A549 (cell line): ENCODE measurements around the gene PNPLA2. TPM values are rescaled to one million over a fixed set of nuclear protein-coding genes. Genes with fewer than 3 reads are reported as not detected.

Experiments
- ATAC-seq, 2 experiments: fragments of 200-7000 bp in 1 of 2; fragments of >200 bp in 1 of 2; cut with Nextera tagmentation in 1 of 2; cut with Tn5 transposase in 1 of 2; 3 replicates each; pipeline versions ENCODE4 v1.8.0 to v1.9.1; 2018 to 2020; ENCODE audit warnings: mild to moderate bottlenecking in 1 of 2, moderate library complexity in 1 of 2
- CTCF ChIA-PET: fragments of 300-600 bp; sonication (Branson Sonifier 250); formaldehyde crosslinking; extraction: SDS; loops from one replicate; lab custom pipeline; 2021; ENCODE audit warnings: antibody characterized with exemption, inconsistent platforms; lab: Yijun Ruan, JAX
- POLR2A ChIA-PET: fragments of 350-600 bp; formaldehyde crosslinking; extraction: SDS; loops from one replicate; lab custom pipeline; 2021; ENCODE audit warnings: antibody characterized with exemption, inconsistent platforms; lab: Yijun Ruan, JAX
- DNase-seq, 2 experiments: peaks; one replicate each; pipeline versions ENCODE4 v3.0.0 to v3.0.0-alpha.2; 2011 to 2016; ENCODE audit warnings: low read depth in 1 of 2, low spot score in 1 of 2
- FAIRE-seq: peaks from 2 replicates; lab custom pipeline; 2011; peaks lifted over from hg19 to GRCh38; lab: Jason Lieb, UNC
- H3K27ac ChIP-seq, 2 experiments: fragments of >200 bp; sonication (Bioruptor Twin); formaldehyde crosslinking; 3 replicates each; pipeline ENCODE4 v1.5.1; 2016 to 2017
- H3K4me1 ChIP-seq: fragments of >200 bp; sonication (Bioruptor Twin); formaldehyde crosslinking; 3 replicates; pipeline ENCODE4 v1.6.1; 2016
- H3K4me2 ChIP-seq: fragments of >200 bp; sonication (Bioruptor Twin); formaldehyde crosslinking; 3 replicates; pipeline ENCODE4 v1.6.1; 2016
- H3K4me3 ChIP-seq: fragments of >200 bp; sonication (Bioruptor Twin); formaldehyde crosslinking; 3 replicates; pipeline ENCODE4 v1.5.1; 2016
- H3K9me3 ChIP-seq: fragments of >200 bp; sonication (Bioruptor Twin); formaldehyde crosslinking; 3 replicates; pipeline ENCODE4 v1.6.1; 2016
- GATA3 ChIP-seq: IDR thresholded peaks from 2 replicates; pipeline ENCODE4 v1.6.1; 2012; ENCODE audit warnings: borderline replicate concordance
- HEYL ChIP-seq: fragments of 250-450 bp; sonication (Bioruptor Pico); IDR thresholded peaks from 2 replicates; pipeline ENCODE4 v1.8.0; 2021; ENCODE audit warnings: mild to moderate bottlenecking, moderate library complexity
- JUN ChIP-seq, 2 experiments: fragments of >200 bp; sonication (Bioruptor Twin); formaldehyde crosslinking; IDR thresholded peaks; 2 replicates in 1 of 2; 3 replicates in 1 of 2; pipeline ENCODE4 v1.6.1; 2016 to 2017
- MYC ChIP-seq: IDR thresholded peaks from 2 replicates; pipeline ENCODE4 v1.6.1; 2012; ENCODE audit warnings: mild to moderate bottlenecking, inconsistent platforms, low read length, improper control_type of control experiment, borderline replicate concordance
- NFE2L2 ChIP-seq: fragments of 150-350 bp; conservative IDR thresholded peaks from 2 replicates; pipeline ENCODE4 v1.6.1; 2014; ENCODE audit warnings: low read length
- PHF8 ChIP-seq: fragments of 200-600 bp; sonication (generic); IDR thresholded peaks from 2 replicates; pipeline ENCODE4 v1.6.1; 2016; ENCODE audit warnings: low read depth, mild to moderate bottlenecking, antibody characterized with exemption, moderate library complexity, borderline replicate concordance
- POLR2A ChIP-seq: IDR thresholded peaks from 2 replicates; pipeline ENCODE4 v1.6.1; 2012; ENCODE audit warnings: mild to moderate bottlenecking, low read length
- RCOR1 ChIP-seq: fragments of 150-350 bp; IDR thresholded peaks from 2 replicates; pipeline ENCODE4 v1.6.1; 2014; ENCODE audit warnings: antibody characterized with exemption, low read length, low read depth
- RFX5 ChIP-seq: fragments of 450-650 bp; IDR thresholded peaks from 2 replicates; pipeline ENCODE4 v1.7.1; 2014; ENCODE audit warnings: antibody characterized with exemption, mild to moderate bottlenecking, moderate library complexity
- ZFP36 ChIP-seq: fragments of 450-650 bp; IDR thresholded peaks from 2 replicates; pipeline ENCODE4 v1.6.1; 2014; ENCODE audit warnings: borderline replicate concordance; ENCODE audit not compliant: partially characterized antibody
- ZSCAN20 ChIP-seq: fragments of 250-450 bp; sonication (Bioruptor Pico); IDR thresholded peaks from 2 replicates; pipeline ENCODE4 v1.8.0; 2022; ENCODE audit warnings: mild to moderate bottlenecking, moderate library complexity
- WGBS: methylation state at CpG from one replicate; pipeline ENCODE4 v1.1.6; 2017; ENCODE audit errors: missing lambda C conversion rate; 5-methylcytosine and 5-hydroxymethylcytosine counted together
- polyA plus RNA-seq, 4 experiments: library from polyadenylated mRNA; depleted of rRNA in 3 of 4; stranded (reverse); fragments of >200 nt; fragmentation: RNase III in 1 of 4; extraction: RNeasy Plus Mini Kit Qiagen cat#74134 plus additional on column Dnase treatment in 1 of 4; gene quantifications; 2 replicates in 3 of 4; 3 replicates in 1 of 4; pipeline ENCODE4 v1.2.3, GENCODE V29; 2011 to 2017
- TF ChIP-seq, protein P1 (sequence below): IDR thresholded peaks from 2 replicates; pipeline ENCODE4 v1.6.1; 2012
- TF ChIP-seq, protein P2 (sequence below): IDR thresholded peaks from 2 replicates; pipeline ENCODE4 v1.6.1; 2012; ENCODE audit warnings: low read depth, borderline replicate concordance
- TF ChIP-seq, protein P3 (sequence below): fragments of >200 bp; sonication (Bioruptor Twin); formaldehyde crosslinking; IDR thresholded peaks from 2 replicates; pipeline ENCODE4 v1.6.1; 2016
- TF ChIP-seq, protein P4 (sequence below): IDR thresholded peaks from 2 replicates; pipeline ENCODE4 v1.6.1; 2012
- TF ChIP-seq, protein P5 (sequence below): fragments of >200 bp; sonication (Bioruptor Twin); formaldehyde crosslinking; IDR thresholded peaks from 3 replicates; pipeline ENCODE4 v1.6.1; 2016
- TF ChIP-seq, protein P6 (sequence below): fragments of 200-600 bp; sonication (generic); IDR thresholded peaks from 2 replicates; pipeline ENCODE4 v1.6.1; 2016; ENCODE audit warnings: antibody characterized with exemption, mild to moderate bottlenecking, moderate library complexity

PNPLA2 gene
- polyA plus RNA-seq, 2 of the 4 experiments (the other 2 are of a cell fraction) = 13.2 to 25.4 TPM

DNA sequence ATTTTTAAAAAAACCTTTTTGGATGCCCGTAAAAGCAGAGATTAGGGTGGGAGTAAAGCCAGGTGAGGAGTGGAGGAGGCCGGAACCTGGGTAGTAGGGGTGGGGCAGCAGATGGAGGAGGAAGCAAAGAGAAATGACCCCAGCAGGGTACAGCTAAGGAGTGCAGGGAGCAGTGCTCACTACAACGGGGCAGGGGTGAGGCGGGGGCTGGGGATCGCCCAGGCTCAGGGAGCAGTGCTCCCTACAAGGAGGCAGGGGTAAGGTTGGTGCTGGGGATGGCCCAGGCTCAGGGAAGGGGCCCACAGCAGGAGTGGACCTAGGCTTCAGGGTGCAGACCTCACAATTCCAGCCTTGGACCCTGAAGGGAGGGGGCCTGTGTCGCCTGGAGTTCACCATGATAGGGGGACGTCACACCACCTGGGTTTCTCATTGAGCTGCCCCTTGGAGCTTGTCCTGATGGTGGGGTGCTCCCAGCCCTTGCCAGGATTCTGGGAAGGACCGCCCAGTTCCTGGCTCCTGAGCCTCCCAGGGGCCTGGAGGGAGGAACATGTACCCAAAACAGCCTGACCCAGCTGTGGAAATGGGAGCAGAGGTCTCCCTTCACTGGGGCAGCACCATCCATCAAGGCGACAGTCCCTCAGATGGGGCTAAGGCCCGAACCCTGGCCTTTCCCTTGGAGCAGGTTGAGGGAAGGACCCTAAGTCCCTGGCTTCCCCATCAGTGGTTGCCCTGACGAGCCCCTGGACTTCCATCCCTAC is 2.9 kb upstream of the PNPLA2 start (continued):
- TF ChIP-seq RCOR1 (no peak), NFE2L2 (no peak), ZFP36 (no peak)

DNA sequence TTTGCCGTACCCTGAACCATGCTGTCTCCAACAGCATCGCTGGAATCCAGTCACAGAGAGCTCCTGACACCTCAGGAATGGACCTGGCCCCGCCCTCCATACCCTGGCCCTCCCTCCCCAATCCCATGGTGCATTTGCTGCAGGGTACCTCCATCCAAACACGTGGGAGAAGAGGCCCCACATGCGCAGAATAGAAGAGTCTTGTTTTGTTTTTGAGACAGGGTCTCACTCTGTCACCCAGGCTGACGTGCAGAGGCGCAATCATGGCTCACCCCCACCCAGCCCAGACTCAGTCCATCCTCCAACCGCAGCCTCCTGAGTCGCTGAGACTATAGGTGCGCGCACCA is 2.3 kb upstream of the PNPLA2 start:
- TF ChIP-seq, protein P1, sequence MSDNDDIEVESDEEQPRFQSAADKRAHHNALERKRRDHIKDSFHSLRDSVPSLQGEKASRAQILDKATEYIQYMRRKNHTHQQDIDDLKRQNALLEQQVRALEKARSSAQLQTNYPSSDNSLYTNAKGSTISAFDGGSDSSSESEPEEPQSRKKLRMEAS = 0 out of 2 replicates have a peak, but pooled peaks have one; percentile 40
- TF ChIP-seq RFX5 = no peak
- TF ChIP-seq, protein P2, sequence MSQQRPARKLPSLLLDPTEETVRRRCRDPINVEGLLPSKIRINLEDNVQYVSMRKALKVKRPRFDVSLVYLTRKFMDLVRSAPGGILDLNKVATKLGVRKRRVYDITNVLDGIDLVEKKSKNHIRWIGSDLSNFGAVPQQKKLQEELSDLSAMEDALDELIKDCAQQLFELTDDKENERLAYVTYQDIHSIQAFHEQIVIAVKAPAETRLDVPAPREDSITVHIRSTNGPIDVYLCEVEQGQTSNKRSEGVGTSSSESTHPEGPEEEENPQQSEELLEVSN = 0 out of 2 replicates have a peak, but pooled peaks have one; percentile 38
- Histone ChIP-seq H3K4me1 (peaks cover 46% of the 10 kb centered on the region), H3K4me2 (no peak overlapping the region), H3K4me3 (no peak overlapping the region), H3K9me3 (no peaks in the 10 kb centered on the region), H3K27ac (no peak overlapping the region)
- ChIA-PET POLR2A (no interaction called here), CTCF (interaction anchor here (1.0 to 1.9 kb wide), 3 partner anchors 12 to 234 kb away, joined by 3 to 6 read pairs (median 5); partner anchors contain the start of gene CRACR2B)
- DNase-seq (peak in 1 of 2 experiments; percentile 53), FAIRE-seq (no peak), ATAC-seq (0 out of 6 replicates have a peak, but pooled peaks of 1 of the 2 experiments have one; percentile 0)
- WGBS = 81% methylated on average over 11 of the region's 11 CpGs

DNA sequence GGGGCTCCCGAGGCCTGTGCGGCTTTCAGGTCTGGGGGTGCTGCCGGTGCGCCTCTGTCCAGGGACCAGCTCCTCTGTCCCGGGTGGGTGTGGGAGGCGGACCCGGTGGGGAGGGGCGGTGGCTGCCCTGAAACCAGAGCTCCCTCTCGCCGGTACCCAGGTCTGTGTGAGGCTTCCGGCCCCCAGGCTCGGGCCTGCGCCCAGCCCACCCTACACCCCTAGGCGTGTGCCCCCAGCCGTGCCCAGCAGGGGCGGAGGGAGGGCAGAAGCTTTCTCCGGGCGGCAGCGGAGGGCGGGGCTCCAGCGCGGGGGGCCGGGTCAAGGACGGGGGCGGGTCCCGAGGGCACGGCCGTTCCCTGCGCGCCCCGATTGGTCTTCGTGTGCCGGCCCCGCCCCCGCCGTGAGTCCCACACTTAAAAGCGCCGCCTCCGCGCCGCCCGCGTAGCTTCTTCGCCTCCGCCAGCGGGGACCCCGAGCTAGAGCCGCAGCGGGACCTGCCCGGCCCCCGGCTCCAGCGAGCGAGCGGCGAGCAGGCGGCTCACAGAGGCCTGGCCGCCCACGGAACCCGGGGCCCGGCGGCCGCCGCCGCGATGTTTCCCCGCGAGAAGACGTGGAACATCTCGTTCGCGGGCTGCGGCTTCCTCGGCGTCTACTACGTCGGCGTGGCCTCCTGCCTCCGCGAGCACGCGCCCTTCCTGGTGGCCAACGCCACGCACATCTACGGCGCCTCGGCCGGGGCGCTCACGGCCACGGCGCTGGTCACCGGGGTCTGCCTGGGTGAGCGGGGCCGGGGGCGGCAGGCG is 616 bp downstream of the PNPLA2 start:
- DNase-seq = peak in 1 of 2 experiments; percentile 88
- CTCF ChIA-PET = interaction anchor here (0.8 to 1.7 kb wide), 5 partner anchors 10 to 21 kb away, joined by 3 to 4 read pairs (median 3); no protein-coding TSS in a partner anchor
- WGBS = no CpG with 5 or more reads among the region's 96 CpGs
- peak; percentile 97 for TF ChIP-seq PHF8
- TF ChIP-seq, protein P3, sequence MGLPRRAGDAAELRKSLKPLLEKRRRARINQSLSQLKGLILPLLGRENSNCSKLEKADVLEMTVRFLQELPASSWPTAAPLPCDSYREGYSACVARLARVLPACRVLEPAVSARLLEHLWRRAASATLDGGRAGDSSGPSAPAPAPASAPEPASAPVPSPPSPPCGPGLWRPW = no peak
- TF ChIP-seq POLR2A = peak; percentile 62
- TF ChIP-seq JUN (IDR thresholded peaks at IDR 0.05) = peak; percentile 67 to 79; a peak in 4 of 5 replicates
- TF ChIP-seq, protein P2 = 0 out of 2 replicates have a peak, but pooled peaks have one; percentile 35
- 0 out of 2 replicates have a peak, but pooled peaks have one; percentile 36 for TF ChIP-seq MYC
- TF ChIP-seq, protein P4, sequence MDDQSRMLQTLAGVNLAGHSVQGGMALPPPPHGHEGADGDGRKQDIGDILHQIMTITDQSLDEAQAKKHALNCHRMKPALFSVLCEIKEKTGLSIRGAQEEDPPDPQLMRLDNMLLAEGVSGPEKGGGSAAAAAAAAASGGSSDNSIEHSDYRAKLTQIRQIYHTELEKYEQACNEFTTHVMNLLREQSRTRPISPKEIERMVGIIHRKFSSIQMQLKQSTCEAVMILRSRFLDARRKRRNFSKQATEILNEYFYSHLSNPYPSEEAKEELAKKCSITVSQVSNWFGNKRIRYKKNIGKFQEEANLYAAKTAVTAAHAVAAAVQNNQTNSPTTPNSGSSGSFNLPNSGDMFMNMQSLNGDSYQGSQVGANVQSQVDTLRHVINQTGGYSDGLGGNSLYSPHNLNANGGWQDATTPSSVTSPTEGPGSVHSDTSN = peak; percentile 39; the same call in 1 of the 2 replicates
- TF ChIP-seq, protein P1 = peak; percentile 53
- peak; percentile 27; the same call in 1 of the 2 replicates for TF ChIP-seq GATA3
- TF ChIP-seq ZSCAN20 (CRISPR knock-in tag) = no peak
- TF ChIP-seq, protein P5, sequence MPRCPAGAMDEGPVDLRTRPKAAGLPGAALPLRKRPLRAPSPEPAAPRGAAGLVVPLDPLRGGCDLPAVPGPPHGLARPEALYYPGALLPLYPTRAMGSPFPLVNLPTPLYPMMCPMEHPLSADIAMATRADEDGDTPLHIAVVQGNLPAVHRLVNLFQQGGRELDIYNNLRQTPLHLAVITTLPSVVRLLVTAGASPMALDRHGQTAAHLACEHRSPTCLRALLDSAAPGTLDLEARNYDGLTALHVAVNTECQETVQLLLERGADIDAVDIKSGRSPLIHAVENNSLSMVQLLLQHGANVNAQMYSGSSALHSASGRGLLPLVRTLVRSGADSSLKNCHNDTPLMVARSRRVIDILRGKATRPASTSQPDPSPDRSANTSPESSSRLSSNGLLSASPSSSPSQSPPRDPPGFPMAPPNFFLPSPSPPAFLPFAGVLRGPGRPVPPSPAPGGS = peak; percentile 79
- no peak for TF ChIP-seq HEYL (CRISPR knock-in tag)
- TF ChIP-seq, protein P6, sequence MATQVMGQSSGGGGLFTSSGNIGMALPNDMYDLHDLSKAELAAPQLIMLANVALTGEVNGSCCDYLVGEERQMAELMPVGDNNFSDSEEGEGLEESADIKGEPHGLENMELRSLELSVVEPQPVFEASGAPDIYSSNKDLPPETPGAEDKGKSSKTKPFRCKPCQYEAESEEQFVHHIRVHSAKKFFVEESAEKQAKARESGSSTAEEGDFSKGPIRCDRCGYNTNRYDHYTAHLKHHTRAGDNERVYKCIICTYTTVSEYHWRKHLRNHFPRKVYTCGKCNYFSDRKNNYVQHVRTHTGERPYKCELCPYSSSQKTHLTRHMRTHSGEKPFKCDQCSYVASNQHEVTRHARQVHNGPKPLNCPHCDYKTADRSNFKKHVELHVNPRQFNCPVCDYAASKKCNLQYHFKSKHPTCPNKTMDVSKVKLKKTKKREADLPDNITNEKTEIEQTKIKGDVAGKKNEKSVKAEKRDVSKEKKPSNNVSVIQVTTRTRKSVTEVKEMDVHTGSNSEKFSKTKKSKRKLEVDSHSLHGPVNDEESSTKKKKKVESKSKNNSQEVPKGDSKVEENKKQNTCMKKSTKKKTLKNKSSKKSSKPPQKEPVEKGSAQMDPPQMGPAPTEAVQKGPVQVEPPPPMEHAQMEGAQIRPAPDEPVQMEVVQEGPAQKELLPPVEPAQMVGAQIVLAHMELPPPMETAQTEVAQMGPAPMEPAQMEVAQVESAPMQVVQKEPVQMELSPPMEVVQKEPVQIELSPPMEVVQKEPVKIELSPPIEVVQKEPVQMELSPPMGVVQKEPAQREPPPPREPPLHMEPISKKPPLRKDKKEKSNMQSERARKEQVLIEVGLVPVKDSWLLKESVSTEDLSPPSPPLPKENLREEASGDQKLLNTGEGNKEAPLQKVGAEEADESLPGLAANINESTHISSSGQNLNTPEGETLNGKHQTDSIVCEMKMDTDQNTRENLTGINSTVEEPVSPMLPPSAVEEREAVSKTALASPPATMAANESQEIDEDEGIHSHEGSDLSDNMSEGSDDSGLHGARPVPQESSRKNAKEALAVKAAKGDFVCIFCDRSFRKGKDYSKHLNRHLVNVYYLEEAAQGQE = peak; percentile 41; the same call in 1 of the 2 replicates
- peak overlapping the region; percentile 97 for H3K4me2 ChIP-seq
- FAIRE-seq = no peak
- peak overlapping the region; percentile 87 to 90 for H3K27ac ChIP-seq
- H3K4me1 ChIP-seq = peaks cover 32% of the 10 kb centered on the region
- ATAC-seq = peak; percentile 40 to 66
- no peaks in the 10 kb centered on the region for H3K9me3 ChIP-seq
- H3K4me3 ChIP-seq = peak overlapping the region; percentile 99
- POLR2A ChIA-PET = interaction anchor here (0.6 to 3.1 kb wide), 16 partner anchors 8 to 107 kb away, joined by 3 to 52 read pairs (median 6); partner anchors contain the start of genes CD151, CEND1, CRACR2B and RPLP2
